ENCODE data around the gene SP6.
A peak's percentile ranks its signal among the peaks of the same experiment; 100 is the strongest.

The SP6 gene

GRCh38 chr17:47897561-47897960 is 46.6 kb upstream of the SP6 start:
- no peaks in the 10 kb centered on the region for H3K36me3 ChIP-seq (ENCODE audit: low read length)
- H3K4me2 ChIP-seq (ENCODE audit: low read depth, low read length, poor library complexity, severe bottlenecking) = peak overlapping the region; percentile 69
- TF ChIP-seq CTCF (IDR thresholded peaks at IDR 0.05; ENCODE audit: insufficient read depth, low read length, poor library complexity, severe bottlenecking) = no peak
- TF ChIP-seq EZH2phosphoT487 (conservative IDR thresholded peaks at IDR 0.05; ENCODE audit: low read length) = no peak
- H3K27me3 ChIP-seq (ENCODE audit: low read length) = no peaks in the 10 kb centered on the region
- H3K4me3 ChIP-seq (ENCODE audit: insufficient read depth, low read length, poor library complexity, severe bottlenecking) = peak overlapping the region; percentile 70
- H2AFZ ChIP-seq (ENCODE audit: low read depth, low read length, severe bottlenecking) = no peak overlapping the region
- no peaks in the 10 kb centered on the region for H4K20me1 ChIP-seq (ENCODE audit: low read depth, low read length)
- no peaks in the 10 kb centered on the region for H3K9me3 ChIP-seq (ENCODE audit: insufficient read depth, low read length)
- no peaks in the 10 kb centered on the region for H3K9me2 ChIP-seq (replicated peaks; ENCODE audit: insufficient read depth, low read length)
- no peaks in the 10 kb centered on the region for H3F3A ChIP-seq (ENCODE audit: insufficient read depth)
- no peak overlapping the region for H3K27ac ChIP-seq (ENCODE audit: low read depth, low read length)
- H3K79me2 ChIP-seq (ENCODE audit: insufficient read depth, low read length) = peaks cover 32% of the 10 kb centered on the region
- peak overlapping the region; percentile 91 for H3K9ac ChIP-seq (ENCODE audit: low read length)

DNA sequence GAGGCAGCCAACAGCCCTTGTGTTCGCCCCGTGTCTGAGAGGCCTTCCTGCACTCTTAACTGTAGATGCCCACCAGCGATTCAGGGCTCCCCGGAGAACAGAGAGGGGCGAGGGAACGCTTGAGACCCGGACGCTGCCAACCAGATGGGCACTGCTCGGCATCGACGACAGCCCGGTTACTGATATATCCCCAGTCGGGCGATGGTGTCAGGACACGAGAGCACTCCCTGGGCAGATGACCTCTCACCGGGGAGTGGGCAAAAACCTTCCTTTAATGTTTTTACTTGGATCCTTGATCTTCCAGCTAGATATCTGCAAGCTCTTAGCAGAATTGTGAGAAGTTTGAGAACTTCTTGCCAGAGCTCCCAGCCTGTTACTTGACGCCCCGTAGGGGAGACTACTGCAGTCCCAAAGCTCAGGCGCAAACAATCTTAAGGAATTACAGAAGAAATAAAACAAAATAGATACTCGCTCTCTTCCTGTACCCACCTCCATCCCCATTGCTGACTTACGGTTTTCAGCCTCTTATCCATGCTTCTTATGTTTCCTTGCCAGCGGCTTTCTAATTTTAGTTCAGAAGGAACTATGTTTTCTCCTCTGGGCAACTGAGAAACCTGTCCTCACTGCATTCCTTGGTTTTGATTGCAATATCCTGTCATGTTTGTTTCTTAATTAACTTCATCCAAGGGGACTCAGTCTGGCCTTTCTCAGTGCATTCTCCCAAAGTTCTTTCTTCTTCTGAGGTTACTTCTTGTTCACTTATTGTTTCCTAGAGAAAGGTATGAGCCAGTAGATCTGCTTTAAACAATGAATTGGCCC is 45.9 kb upstream of the SP6 start:
- peak overlapping the region; percentile 82 for H3K27ac ChIP-seq (ENCODE audit: low read depth, low read length)
- peak overlapping the region; percentile 91 for H3K9ac ChIP-seq (ENCODE audit: low read length)
- no peaks in the 10 kb centered on the region for H3K27me3 ChIP-seq (ENCODE audit: low read length)
- H3K4me2 ChIP-seq (ENCODE audit: low read depth, low read length, poor library complexity, severe bottlenecking) = peak overlapping the region; percentile 69
- no peaks in the 10 kb centered on the region for H3K9me3 ChIP-seq (ENCODE audit: insufficient read depth, low read length)
- H2AFZ ChIP-seq (ENCODE audit: low read depth, low read length, severe bottlenecking) = peak overlapping the region; percentile 55
- TF ChIP-seq CTCF (IDR thresholded peaks at IDR 0.05; ENCODE audit: insufficient read depth, low read length, poor library complexity, severe bottlenecking) (no peak), EZH2phosphoT487 (conservative IDR thresholded peaks at IDR 0.05; ENCODE audit: low read length) (no peak)
- H3F3A ChIP-seq (ENCODE audit: insufficient read depth) = no peaks in the 10 kb centered on the region
- H3K36me3 ChIP-seq (ENCODE audit: low read length) = no peaks in the 10 kb centered on the region
- H3K79me2 ChIP-seq (ENCODE audit: insufficient read depth, low read length) = peaks cover 32% of the 10 kb centered on the region
- no peaks in the 10 kb centered on the region for H3K9me2 ChIP-seq (replicated peaks; ENCODE audit: insufficient read depth, low read length)
- H3K4me3 ChIP-seq (ENCODE audit: insufficient read depth, low read length, poor library complexity, severe bottlenecking) = peak overlapping the region; percentile 70
- no peaks in the 10 kb centered on the region for H4K20me1 ChIP-seq (ENCODE audit: low read depth, low read length)

DNA sequence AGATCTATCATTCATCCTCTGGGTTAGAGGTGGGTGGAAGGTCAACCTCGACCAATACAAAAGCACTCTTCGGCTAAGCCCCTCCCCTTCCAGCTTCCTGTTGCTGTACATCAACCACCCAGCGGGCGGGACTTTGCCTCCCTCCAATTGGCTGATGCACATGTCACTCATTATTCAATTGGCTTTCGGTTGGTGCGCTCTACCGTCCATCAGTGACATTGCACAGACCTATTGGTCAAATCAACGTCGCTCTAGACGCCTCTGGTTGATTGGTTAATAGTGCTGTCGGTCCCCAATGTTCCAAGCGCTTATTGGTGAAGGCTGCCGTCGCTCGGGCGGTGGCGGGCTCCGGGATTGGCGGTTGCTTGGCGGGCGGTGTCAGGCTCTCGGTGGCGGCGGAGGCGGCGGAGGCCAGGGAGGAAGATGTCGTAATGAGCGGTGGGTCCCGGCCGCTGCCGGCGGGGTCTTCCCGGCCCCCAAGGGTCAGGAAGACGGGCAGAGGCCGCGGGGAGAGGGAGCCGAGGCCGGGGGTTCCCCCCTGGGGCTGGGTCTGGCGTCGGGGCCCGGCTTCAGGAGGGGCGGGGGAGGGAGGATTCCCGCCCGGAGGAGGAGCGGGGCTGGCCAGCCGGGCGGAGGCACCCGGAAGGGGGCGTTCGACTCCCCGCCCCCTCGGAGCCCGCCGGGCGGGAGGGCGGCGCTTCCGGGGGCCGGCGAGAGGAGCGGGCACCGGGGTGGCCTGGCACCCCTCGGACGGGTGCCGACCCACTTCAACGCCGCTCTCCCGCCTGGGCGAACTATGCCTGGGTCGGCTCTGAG is 45.1 kb upstream of the SP6 start, which contains the start of gene SP2:
SP2 (plus strand) TSS at position 381 of the 816 bp plus-strand sequence; CDS start at position 432, 51 bp downstream.
- peak within 1 kb of the TSS; percentile 73 for H3K4me2 ChIP-seq (ENCODE audit: low read depth, low read length, poor library complexity, severe bottlenecking)
- no peaks in the 10 kb centered on the region for H3F3A ChIP-seq (ENCODE audit: insufficient read depth)
- no peaks in the 10 kb centered on the region for H3K36me3 ChIP-seq (ENCODE audit: low read length)
- H3K4me3 ChIP-seq (ENCODE audit: insufficient read depth, low read length, poor library complexity, severe bottlenecking) = peak within 1 kb of the TSS; percentile 90
- H4K20me1 ChIP-seq (ENCODE audit: low read depth, low read length) = no peaks in the 10 kb centered on the region
- H3K9ac ChIP-seq (ENCODE audit: low read length) = peak within 1 kb of the TSS; percentile 91
- H3K9me3 ChIP-seq (ENCODE audit: insufficient read depth, low read length) = no peaks in the 10 kb centered on the region
- TF ChIP-seq CTCF (IDR thresholded peaks at IDR 0.05; ENCODE audit: insufficient read depth, low read length, poor library complexity, severe bottlenecking) (no peak), EZH2phosphoT487 (conservative IDR thresholded peaks at IDR 0.05; ENCODE audit: low read length) (no peak)
- peak within 1 kb of the TSS; percentile 82 for H3K27ac ChIP-seq (ENCODE audit: low read depth, low read length)
- H2AFZ ChIP-seq (ENCODE audit: low read depth, low read length, severe bottlenecking) = peak within 1 kb of the TSS; percentile 75
- no peaks in the 10 kb centered on the region for H3K27me3 ChIP-seq (ENCODE audit: low read length)
- peaks cover 27% of the 10 kb centered on the region for H3K79me2 ChIP-seq (ENCODE audit: insufficient read depth, low read length)
- H3K9me2 ChIP-seq (replicated peaks; ENCODE audit: insufficient read depth, low read length) = no peaks in the 10 kb centered on the region
